GM21423 (cell line): ENCODE results near the gene RAB29.

ENCODE experiments used
- ATAC-seq: cut with Tn5 transposase; IDR thresholded peaks from one replicate; pipeline ENCODE4 v1.9.1; 2021; ENCODE audit warnings: mild to moderate bottlenecking, moderate library complexity; ENCODE audit not compliant: unreplicated experiment

The RAB29 gene

DNA sequence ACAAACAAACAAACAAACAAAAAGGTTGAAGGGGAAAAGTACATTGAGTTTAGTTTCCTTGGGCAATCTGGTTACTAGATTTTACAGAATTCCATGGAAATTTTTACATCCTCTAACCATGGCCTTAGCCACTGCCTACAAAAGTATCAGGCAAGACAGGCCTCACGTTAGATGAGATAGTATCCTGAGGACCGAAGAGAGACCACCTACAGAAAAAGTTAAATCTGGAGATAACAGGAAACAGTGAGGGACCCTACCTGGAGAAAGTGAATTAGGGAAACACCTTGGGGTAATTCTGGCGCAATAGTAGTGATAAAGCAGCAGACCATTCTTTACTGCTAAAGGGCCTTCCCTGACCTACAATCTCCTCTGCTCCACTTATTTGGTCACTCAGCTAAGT is 8.7 kb downstream of the RAB29 start:
- ATAC-seq: no peak

- ATAC-seq: no peak
Measured at GRCh38 chr1:205766038-205766437, 9.2 kb downstream of the RAB29 start.

DNA sequence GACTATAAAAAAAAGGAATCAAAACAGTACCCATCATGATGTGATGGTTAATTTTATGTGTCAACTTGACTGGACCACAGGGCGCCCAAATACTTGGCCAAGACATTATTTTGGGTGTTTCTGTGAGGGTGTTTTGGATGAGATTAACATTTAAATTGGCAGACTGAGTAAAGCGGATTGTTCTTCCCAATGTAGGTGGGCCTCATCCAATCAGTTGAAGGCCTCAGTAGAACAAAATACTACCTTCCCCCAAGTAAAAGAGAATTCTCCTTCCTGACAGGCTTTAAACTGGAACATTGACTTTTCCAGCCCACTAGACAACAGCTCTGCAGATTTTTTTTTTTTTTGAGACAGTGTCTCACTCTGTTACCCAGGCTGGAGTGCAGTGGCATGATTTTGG is 10.7 kb downstream of the RAB29 start:
- ATAC-seq: no peak

DNA sequence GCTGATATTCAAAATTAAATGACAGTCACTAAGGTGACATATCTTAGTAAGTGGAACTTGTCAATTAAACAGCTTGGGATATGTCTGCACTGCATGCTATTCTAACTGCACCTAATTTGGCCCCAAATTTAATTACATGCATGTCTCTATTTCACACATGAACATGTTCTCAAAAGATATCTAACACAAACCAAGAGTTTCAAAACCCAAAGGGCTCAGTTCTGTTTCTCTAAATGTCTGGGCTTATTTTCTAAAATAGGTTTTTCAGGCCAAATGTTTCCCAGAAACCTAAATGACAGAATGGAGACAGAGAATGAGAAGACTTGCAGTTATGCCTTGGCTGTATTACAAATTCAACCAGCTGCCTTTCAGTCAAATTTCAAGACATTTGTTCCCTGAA is 11.3 kb downstream of the RAB29 start:
- ATAC-seq: no peak

DNA sequence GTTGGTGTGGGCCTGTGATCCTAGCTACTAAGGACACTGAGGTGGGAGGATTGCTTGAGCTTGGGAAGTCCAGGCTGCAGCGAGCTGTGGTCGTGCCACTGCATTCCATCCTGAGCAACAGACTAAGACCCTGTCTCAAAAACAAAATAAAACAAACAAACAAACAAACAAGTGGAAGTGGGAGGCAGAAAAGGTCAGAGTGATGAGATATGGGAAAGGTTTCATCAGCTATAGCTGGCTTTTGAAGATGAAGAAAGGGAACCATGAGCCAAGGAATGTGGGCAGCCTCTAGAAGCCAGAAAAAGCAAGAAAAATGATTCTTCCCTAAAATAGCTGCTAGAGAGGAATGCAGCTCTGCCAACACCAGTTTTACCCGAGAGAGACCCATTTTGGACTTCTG is 14.7 kb downstream of the RAB29 start:
- no peak for ATAC-seq

GRCh38 chr1:205756552-205756951 is 18.7 kb downstream of the RAB29 start:
- no peak for ATAC-seq

DNA sequence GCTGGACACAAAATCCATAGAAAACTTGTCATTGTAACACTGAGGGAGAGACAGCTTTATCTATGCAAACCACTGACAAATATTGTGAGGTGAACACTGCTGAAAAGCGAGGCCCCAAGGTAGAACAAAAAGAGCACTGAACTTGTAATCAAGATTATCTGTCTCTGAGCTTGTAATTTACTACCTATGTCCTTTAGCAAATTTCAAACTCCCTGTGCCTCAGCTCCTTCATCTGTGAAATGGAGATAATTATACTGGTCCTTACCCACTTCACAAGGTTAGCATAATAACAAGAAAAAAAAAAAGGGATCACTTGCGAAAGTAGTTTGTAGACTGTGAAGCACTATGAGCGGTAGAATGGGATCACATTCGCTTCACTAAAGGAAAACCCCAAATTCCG is 20.4 kb downstream of the RAB29 start:
- no peak for ATAC-seq

GRCh38 chr1:205751036-205751651 is 24.1 kb downstream of the RAB29 start:
- ATAC-seq: no peak

DNA sequence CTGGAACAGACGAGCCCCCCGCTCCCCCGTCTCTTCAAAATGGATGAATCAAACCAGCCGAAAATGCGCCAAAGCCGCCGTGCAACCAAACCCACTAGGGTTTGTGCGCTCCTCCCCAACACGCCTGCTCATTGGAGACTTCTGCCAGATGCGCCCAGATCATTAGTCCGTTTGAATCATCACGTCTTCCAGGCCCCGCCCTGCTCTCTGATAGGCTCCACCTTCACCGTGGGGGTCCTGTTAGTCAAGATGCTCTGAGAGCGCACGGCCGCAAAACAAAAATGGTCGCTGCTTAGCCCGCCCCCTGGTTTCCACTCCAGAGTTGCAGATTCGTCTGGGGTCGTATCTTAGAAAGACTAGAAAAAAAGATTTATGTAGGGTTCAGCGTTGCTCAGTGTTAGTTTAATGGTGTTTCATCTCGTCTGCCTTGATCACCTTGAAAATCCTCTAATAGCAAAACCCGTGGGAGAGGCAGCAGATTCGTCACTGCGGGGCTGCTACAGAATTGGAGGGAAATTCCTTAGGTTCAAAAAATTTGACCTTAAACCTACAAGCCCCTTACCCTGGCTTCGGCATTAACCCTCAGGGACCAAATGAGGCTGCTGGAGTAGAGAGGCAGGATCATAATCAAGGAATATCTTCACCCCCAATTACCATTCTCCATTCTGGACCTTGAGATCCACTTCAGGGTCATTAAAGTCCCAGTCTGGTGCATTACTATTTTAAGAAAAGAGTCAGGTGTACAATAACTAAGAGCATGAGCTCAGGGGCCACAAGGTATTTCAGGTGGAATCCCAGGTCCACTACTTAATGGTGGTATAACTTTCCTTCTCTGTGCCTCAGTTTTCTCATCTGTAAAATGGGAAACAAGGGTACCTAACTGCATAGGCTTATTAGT is 24.9 kb downstream of the RAB29 start, which contains the start of gene NUCKS1:
Gene NUCKS1 (minus strand): TSS at position 45 of the 898 bp plus-strand sequence. CDS start 209 bp downstream, outside the sequence.
- peak; percentile 80 for ATAC-seq

- ATAC-seq: peak; percentile 76
Measured at GRCh38 chr1:205749234-205750137, 25.8 kb downstream of the RAB29 start.

DNA sequence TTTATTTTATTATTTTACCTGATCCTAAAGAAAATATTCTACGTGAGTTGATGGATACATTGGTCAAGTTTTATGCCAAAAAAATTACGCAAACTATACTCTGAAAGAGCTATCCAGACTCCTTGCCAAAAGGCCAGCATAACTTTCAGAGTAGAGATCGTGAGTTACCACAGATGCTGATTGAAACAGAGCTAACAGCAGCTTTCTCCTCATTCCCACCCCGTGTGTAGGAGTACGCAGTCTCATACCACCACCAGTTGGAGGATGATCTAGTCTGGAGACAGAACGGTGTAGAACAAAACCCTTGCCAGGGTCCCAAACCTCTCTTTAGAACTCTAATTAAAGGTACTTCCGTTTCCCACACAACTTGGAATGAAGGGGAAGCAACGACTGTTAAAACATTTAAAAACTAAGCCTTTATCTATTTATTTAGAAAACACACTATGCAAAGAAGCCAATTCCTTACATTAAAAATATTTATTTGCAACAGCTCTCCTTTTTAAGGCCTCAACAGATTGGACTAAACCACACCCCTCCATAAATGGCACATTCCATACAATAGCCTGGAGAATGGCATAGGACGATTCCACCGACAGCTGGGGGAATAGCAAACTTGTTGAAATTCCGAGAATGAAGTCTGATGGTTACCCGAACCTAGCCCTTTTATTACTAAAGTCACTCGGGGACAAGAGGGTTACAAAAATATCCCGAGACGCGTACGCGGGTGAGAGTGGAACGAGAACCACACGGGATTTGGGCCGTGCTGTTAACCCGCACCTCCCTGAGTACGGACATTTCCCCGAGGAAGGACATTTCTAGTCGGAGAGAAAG is 26.7 kb downstream of the RAB29 start:
- ATAC-seq: peak; percentile 16

- no peak for ATAC-seq
Measured at GRCh38 chr1:205746757-205747412, 28.4 kb downstream of the RAB29 start.

DNA sequence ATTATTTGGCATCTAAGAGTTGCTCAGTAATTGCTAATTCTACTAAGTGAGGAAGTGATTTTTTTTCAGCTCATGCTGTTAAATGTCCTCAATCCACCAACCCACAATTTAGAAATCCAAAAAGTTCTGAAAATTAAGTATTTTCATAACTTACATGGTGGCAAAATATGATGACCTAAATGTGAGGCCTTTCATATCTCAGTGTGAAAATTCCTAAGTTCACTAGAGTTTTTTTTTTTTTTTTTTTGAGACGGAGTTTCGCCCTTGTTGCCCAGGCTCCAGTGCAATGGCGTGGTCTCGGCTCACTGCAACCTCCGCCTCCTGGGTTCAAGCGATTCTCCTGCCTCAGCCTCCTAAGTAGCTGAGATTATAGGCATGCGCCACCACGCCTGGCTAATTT is 30.9 kb downstream of the RAB29 start:
- ATAC-seq: no peak

DNA sequence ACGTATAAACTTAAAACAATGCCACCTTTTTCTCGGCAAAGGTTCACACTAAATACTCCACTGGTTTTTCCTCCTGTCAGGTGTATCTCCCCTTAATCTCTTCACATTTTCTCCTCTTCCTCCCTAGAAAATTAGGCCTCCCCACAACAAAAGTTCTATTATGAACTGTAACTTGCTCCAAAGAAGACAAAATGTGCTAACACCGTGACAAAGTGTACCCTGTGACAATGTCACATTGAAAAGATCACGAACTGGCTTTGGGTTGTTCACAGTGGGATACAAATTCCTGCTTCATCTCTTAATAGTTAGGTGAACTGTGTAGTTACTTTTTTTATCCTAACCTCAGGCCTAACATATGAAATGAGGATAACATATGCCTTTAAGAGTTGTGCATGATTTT is 31.3 kb downstream of the RAB29 start:
- no peak for ATAC-seq

- ATAC-seq: no peak
Measured at GRCh38 chr1:205741681-205742080, 33.6 kb downstream of the RAB29 start.

- no peak for ATAC-seq
Measured at GRCh38 chr1:205739348-205740160, 35.7 kb downstream of the RAB29 start.

DNA sequence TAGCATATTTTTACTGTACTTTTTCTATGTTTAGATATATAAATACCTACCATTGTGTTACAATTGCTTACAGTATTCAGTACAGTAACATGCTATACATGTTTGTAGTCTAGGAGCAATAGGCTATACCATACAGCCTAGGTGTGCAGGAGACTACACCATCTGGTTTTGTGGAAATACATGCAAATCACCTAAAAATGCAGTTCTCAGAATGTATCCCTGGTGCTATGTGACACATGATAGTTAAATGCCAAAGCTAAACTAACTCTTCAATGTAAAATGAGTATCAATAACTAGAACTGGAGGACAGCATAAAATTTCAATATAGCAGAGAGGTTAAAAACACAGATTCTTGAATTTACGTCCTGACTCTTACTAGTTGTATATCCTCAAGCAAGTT is 40.1 kb downstream of the RAB29 start:
- no peak for ATAC-seq

DNA sequence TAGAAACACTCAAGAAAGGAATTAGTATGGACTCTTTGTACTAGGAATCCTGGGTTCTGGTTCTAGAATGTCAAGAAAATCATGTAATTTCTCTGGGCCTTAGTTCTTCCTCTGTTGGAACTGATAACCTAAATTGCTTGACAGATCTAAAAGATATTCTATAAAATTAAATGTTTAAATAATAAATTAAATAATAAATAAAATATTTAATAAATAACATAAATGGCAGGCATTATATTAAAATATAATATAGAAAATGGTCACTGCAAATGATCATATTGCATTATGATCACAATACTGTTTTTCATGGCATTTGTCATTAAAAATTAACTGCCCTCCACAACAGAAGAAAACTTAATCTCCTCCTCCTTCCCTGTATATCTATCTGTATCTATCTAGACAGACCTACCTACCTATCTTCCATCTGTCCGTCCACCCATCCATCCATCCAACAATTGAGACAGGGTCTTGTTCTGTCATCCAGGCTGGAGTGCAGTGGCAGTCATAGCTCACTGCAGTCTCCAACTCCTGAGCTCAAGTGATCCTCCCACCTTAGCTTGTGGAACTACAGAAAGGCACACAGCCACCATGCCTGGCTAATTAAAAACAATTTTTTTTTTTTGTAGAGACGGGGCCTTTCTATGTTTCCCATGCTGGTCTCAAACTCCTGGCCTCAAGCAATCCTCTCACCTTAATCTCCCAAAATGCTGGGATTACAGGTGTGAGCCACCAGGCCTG is 41.7 kb downstream of the RAB29 start:
- no peak for ATAC-seq
